Neural progenitor cell (in vitro differentiated cells): ENCODE results near the gene RAVER1. TPM values are rescaled to one million over a fixed set of nuclear protein-coding genes. Genes with fewer than 3 reads are reported as not detected.

Source experiments
- DNase-seq: peaks from one replicate; pipeline ENCODE4 v3.0.0-alpha.2; 2016; ENCODE audit warnings: low spot score
- H2AFZ ChIP-seq: fragments of 200-600 bp; sonication (generic); replicated peaks from 2 replicates; pipeline ENCODE4 v1.6.1; 2016; ENCODE audit warnings: antibody characterized with exemption
- H3F3A ChIP-seq: fragments of 200-600 bp; sonication (generic); 2 replicates; pipeline ENCODE4 v1.6.1; 2016; ENCODE audit warnings: antibody characterized with exemption, low read depth
- H3K27ac ChIP-seq: fragments of 200-600 bp; sonication (generic); 2 replicates; pipeline ENCODE4 v1.5.1; 2016; ENCODE audit warnings: mild to moderate bottlenecking
- H3K27me3 ChIP-seq: fragments of 200-600 bp; sonication (generic); 2 replicates; pipeline ENCODE4 v1.6.1; 2016; ENCODE audit warnings: mild to moderate bottlenecking, moderate library complexity
- H3K36me3 ChIP-seq: fragments of 200-600 bp; sonication (generic); 2 replicates; pipeline ENCODE4 v1.5.1; 2016
- H3K4me1 ChIP-seq: fragments of 200-600 bp; sonication (generic); 2 replicates; pipeline ENCODE4 v1.6.1; 2016; ENCODE audit warnings: mixed run types
- H3K4me2 ChIP-seq: fragments of 200-600 bp; sonication (generic); 2 replicates; pipeline ENCODE4 v1.6.1; 2016
- H3K4me3 ChIP-seq: fragments of 200-600 bp; sonication (generic); 2 replicates; pipeline ENCODE4 v1.5.1; 2016
- H3K79me2 ChIP-seq: fragments of 200-600 bp; sonication (generic); 2 replicates; pipeline ENCODE4 v1.6.1; 2016; ENCODE audit warnings: low read depth
- H3K9ac ChIP-seq: fragments of 200-600 bp; sonication (generic); 2 replicates; pipeline ENCODE4 v1.6.1; 2016
- H3K9me3 ChIP-seq: fragments of 200-600 bp; sonication (generic); 2 replicates; pipeline ENCODE4 v1.5.1; 2016; ENCODE audit warnings: low read depth
- H4K20me1 ChIP-seq: fragments of 200-600 bp; sonication (generic); 2 replicates; pipeline ENCODE4 v1.6.1; 2016; ENCODE audit warnings: low read depth
- H3K27ac Mint-ChIP-seq: 3 replicates; pipeline ENCODE4 v1.8.0; 2021; ENCODE audit warnings: mixed read lengths
- H3K27me3 Mint-ChIP-seq: 2 replicates; pipeline ENCODE4 v1.8.0; 2022; ENCODE audit warnings: low read depth, mild to moderate bottlenecking, inconsistent platforms, moderate library complexity, mixed read lengths; ENCODE audit not compliant: insufficient read depth
- H3K36me3 Mint-ChIP-seq: 3 replicates; pipeline ENCODE4 v1.8.0; 2021; ENCODE audit warnings: mixed read lengths
- H3K4me1 Mint-ChIP-seq: 3 replicates; pipeline ENCODE4 v1.8.0; 2021; ENCODE audit warnings: mixed read lengths
- H3K4me3 Mint-ChIP-seq: 3 replicates; pipeline ENCODE4 v1.8.0; 2021; ENCODE audit warnings: mild to moderate bottlenecking, moderate library complexity, mixed read lengths
- H3K9me3 Mint-ChIP-seq: 3 replicates; pipeline ENCODE4 v1.8.0; 2020; ENCODE audit warnings: mixed read lengths
- EZH2 ChIP-seq: fragments of 200-600 bp; sonication (generic); IDR thresholded peaks from 2 replicates; pipeline ENCODE4 v1.6.1; 2017; ENCODE audit warnings: antibody characterized with exemption, mild to moderate bottlenecking, moderate library complexity
- EZH2phosphoT487 ChIP-seq: fragments of 200-600 bp; sonication (generic); IDR thresholded peaks from 2 replicates; pipeline ENCODE4 v1.6.1; 2017; ENCODE audit warnings: antibody characterized with exemption
- small RNA-seq: library from RNA; depleted of rRNA; stranded (forward); fragments of <200 nt; gene quantifications from one replicate; pipeline ENCODE3, GENCODE V24; 2015
- total RNA-seq: library from RNA; depleted of rRNA; stranded (reverse); fragments of >200 nt; gene quantifications from 2 replicates; pipeline ENCODE4 v1.2.3, GENCODE V29; 2015; ENCODE audit warnings: low replicate concordance
- TF ChIP-seq, protein P1 (sequence below): fragments of 200-600 bp; sonication (generic); IDR thresholded peaks from 2 replicates; pipeline ENCODE4 v1.5.1; 2017; ENCODE audit warnings: antibody characterized with exemption, mild to moderate bottlenecking

RAVER1 gene
- total RNA-seq, 1 donor from 2014 or later, result 5.4 TPM

GRCh38 chr19:10268071-10268470 is 65.3 kb downstream of the RAVER1 start:
- no peak overlapping the region for H3K4me3 ChIP-seq
- Mint-ChIP-seq H3K27ac (no peak overlapping the region), H3K9me3 (no peaks in the 10 kb centered on the region), H3K36me3 (no peaks in the 10 kb centered on the region), H3K4me3 (no peak overlapping the region), H3K27me3 (peaks cover 24% of the 10 kb centered on the region), H3K4me1 (no peaks in the 10 kb centered on the region)
- no peak overlapping the region for H3K4me2 ChIP-seq
- no peaks in the 10 kb centered on the region for H3K4me1 ChIP-seq
- DNase-seq, result no peak
- H3K36me3 ChIP-seq, result no peaks in the 10 kb centered on the region
- no peak overlapping the region for H2AFZ ChIP-seq
- no peaks in the 10 kb centered on the region for H4K20me1 ChIP-seq
- peaks cover 18% of the 10 kb centered on the region for H3F3A ChIP-seq
- no peak overlapping the region for H3K27ac ChIP-seq
- TF ChIP-seq, protein P1, sequence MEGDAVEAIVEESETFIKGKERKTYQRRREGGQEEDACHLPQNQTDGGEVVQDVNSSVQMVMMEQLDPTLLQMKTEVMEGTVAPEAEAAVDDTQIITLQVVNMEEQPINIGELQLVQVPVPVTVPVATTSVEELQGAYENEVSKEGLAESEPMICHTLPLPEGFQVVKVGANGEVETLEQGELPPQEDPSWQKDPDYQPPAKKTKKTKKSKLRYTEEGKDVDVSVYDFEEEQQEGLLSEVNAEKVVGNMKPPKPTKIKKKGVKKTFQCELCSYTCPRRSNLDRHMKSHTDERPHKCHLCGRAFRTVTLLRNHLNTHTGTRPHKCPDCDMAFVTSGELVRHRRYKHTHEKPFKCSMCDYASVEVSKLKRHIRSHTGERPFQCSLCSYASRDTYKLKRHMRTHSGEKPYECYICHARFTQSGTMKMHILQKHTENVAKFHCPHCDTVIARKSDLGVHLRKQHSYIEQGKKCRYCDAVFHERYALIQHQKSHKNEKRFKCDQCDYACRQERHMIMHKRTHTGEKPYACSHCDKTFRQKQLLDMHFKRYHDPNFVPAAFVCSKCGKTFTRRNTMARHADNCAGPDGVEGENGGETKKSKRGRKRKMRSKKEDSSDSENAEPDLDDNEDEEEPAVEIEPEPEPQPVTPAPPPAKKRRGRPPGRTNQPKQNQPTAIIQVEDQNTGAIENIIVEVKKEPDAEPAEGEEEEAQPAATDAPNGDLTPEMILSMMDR, result no peak
- TF ChIP-seq EZH2phosphoT487, result no peak
- no peak for TF ChIP-seq EZH2
- H3K79me2 ChIP-seq, result no peaks in the 10 kb centered on the region
- no peak overlapping the region for H3K9ac ChIP-seq
- no peaks in the 10 kb centered on the region for H3K9me3 ChIP-seq
- H3K27me3 ChIP-seq, result peaks cover 50% of the 10 kb centered on the region

DNA sequence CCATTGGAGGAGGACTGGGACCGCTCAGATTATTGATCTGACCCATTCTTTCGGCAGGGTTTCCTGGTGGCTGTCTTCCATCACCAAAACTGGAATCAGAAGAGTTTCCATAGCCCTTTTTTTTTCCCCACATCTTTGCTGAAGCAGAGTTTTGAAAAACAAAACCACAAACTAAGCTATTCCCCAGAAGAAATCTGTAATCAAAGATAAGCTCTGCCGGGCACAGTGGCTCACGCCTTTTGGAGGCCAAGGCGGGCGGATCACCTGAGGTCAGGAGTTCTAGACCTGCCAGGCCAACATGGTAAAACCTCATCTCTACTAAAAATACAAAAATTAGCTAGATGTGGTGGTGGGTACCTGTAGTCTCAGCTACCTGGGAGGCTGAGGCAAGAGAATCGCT is 66.6 kb downstream of the RAVER1 start:
- no peak overlapping the region for H3K4me2 ChIP-seq
- no peaks in the 10 kb centered on the region for H3K36me3 ChIP-seq
- H3K4me3 ChIP-seq, result no peak overlapping the region
- no peak overlapping the region for H3K27ac ChIP-seq
- no peaks in the 10 kb centered on the region for H3K9me3 Mint-ChIP-seq
- DNase-seq, result no peak
- no peaks in the 10 kb centered on the region for H3K4me1 Mint-ChIP-seq
- no peak for TF ChIP-seq EZH2
- TF ChIP-seq EZH2phosphoT487, result no peak
- TF ChIP-seq, protein P1, result no peak
- peaks cover 18% of the 10 kb centered on the region for H3K27me3 Mint-ChIP-seq
- H3K79me2 ChIP-seq, result no peaks in the 10 kb centered on the region
- H3K4me1 ChIP-seq, result no peaks in the 10 kb centered on the region
- H3K9me3 ChIP-seq, result no peaks in the 10 kb centered on the region
- no peaks in the 10 kb centered on the region for H4K20me1 ChIP-seq
- no peak overlapping the region for H2AFZ ChIP-seq
- peaks cover 37% of the 10 kb centered on the region for H3K27me3 ChIP-seq
- H3K4me3 Mint-ChIP-seq, result peak overlapping the region; percentile 43
- H3F3A ChIP-seq, result peaks cover 18% of the 10 kb centered on the region
- no peak overlapping the region for H3K27ac Mint-ChIP-seq
- H3K36me3 Mint-ChIP-seq, result no peaks in the 10 kb centered on the region
- no peak overlapping the region for H3K9ac ChIP-seq

Small RNAs within 50 kb of the gene (small RNA-seq; reads per million reads assigned to genes)
- not detected for gene AC011511.1
- gene AC011511.4, result not detected

Other genes with a start within 250 kb of the RAVER1 start
- 0.15 and 2.0 TPM in 2 replicates for gene SHFL, start 247.2 kb downstream of the RAVER1 start, total RNA-seq
- 0.09 TPM in 1 of 2 replicates, not detected in the other for gene ANGPTL6, start 230.9 kb downstream of the RAVER1 start, total RNA-seq
- gene PPAN, start 227.2 kb downstream of the RAVER1 start, total RNA-seq, result 6.6 and 23.3 TPM in 2 replicates
- gene P2RY11, start 221.8 kb downstream of the RAVER1 start, total RNA-seq, result 2.2 TPM in 1 of 2 replicates, not detected in the other
- gene EIF3G, start 213.6 kb downstream of the RAVER1 start, total RNA-seq, result 170 and 215 TPM in 2 replicates
- gene DNMT1, start 138.6 kb downstream of the RAVER1 start, total RNA-seq, result 203 and 204 TPM in 2 replicates
- 8.5 and 18.8 TPM in 2 replicates for gene S1PR2, start 102.2 kb downstream of the RAVER1 start, total RNA-seq
- gene MRPL4, start 81.3 kb downstream of the RAVER1 start, total RNA-seq, result 22.5 and 57.4 TPM in 2 replicates
- 0.40 and 0.80 TPM in 2 replicates for gene ICAM1, start 62.4 kb downstream of the RAVER1 start, total RNA-seq
- 0.15 TPM in 1 of 2 replicates, not detected in the other for gene ICAM4, start 46.6 kb downstream of the RAVER1 start, total RNA-seq
- gene ICAM5, start 43.6 kb downstream of the RAVER1 start, total RNA-seq, result 0.46 TPM in 1 of 2 replicates, not detected in the other
- 2.4 and 4.6 TPM in 2 replicates for gene ZGLP1, start 23.7 kb downstream of the RAVER1 start, total RNA-seq
- 7.4 and 11.4 TPM in 2 replicates for gene FDX2, start 17.5 kb downstream of the RAVER1 start, total RNA-seq
- 1.3 and 3.5 TPM in 2 replicates for gene ICAM3, start 6.1 kb upstream of the RAVER1 start, total RNA-seq
- gene TYK2, start 47.0 kb upstream of the RAVER1 start, total RNA-seq, result 20.7 and 44.9 TPM in 2 replicates
- 142 and 211 TPM in 2 replicates for gene CDC37, start 70.0 kb upstream of the RAVER1 start, total RNA-seq
- gene PDE4A, start 87.0 kb upstream of the RAVER1 start, total RNA-seq, result 0.37 and 1.5 TPM in 2 replicates
- gene KEAP1, start 169.8 kb upstream of the RAVER1 start, total RNA-seq, result 25.2 and 41.7 TPM in 2 replicates
- gene S1PR5, start 183.9 kb upstream of the RAVER1 start, total RNA-seq, result 0.15 and 1.1 TPM in 2 replicates
- 5.1 and 29.6 TPM in 2 replicates for gene ATG4D, start 210.4 kb upstream of the RAVER1 start, total RNA-seq
- 16.4 and 27.4 TPM in 2 replicates for gene KRI1, start 232.5 kb upstream of the RAVER1 start, total RNA-seq
- gene CDKN2D, start 235.4 kb upstream of the RAVER1 start, total RNA-seq, result 3.4 and 4.4 TPM in 2 replicates